ENCODE data around the gene ST7. TPM values are rescaled to one million over a fixed set of nuclear protein-coding genes. Genes with fewer than 3 reads are reported as not detected.

Gene ST7
- total and polyA plus RNA-seq, 2 donors (not counting 3 experiments of a cell fraction or from before 2014, with no cell fraction given), result 18.6 to 24.9 TPM

DNA sequence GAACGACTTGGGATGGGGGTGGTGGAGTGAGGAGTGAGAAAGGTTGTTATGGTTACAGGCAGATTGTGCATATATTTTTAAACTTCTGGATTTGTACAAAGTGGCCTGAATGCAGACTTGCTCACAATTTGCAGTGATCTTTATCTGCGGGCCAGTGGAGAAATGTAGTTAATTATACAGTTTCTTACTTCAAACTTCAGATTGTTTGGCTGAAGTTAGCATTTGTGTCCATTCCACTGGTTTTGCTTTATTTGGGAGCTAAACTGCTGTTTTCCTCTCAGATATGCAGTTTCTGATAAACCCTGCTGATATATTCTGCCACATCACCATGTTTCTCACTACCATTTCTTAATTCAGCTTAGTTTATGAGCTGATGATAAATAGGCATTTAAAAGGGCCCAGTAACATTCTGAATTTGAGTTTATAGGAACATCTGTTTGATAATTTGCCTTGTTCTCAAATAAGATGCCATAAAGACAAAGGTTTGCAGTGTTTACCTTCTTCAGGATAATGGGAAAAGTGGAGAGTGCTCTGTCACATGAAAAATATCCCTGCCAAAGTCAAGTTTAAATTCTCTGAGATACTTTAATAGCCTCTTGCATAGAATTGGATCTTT lies 170.1 kb downstream of the ST7 start:
- H3K27ac ChIP-seq (ENCODE audit: insufficient read depth, low read depth, low read length), result no peak overlapping the region
- TF ChIP-seq JUN (IDR thresholded peaks at IDR 0.05; ENCODE audit: borderline replicate concordance, insufficient read depth, insufficient read length, low read depth) (no peak), FOS (IDR thresholded peaks at IDR 0.05; ENCODE audit: borderline replicate concordance, insufficient read depth, low read length) (no peak), MYC (IDR thresholded peaks at IDR 0.05; ENCODE audit: low read depth, low read length) (no peak), GATA2 (IDR thresholded peaks at IDR 0.05; ENCODE audit: insufficient read depth, insufficient read length, low read depth, low read length) (no peak), EZH2 (IDR thresholded peaks at IDR 0.05; ENCODE audit: borderline replicate concordance, low read depth, low read length, severe bottlenecking) (no peak), POLR2AphosphoS5 (IDR thresholded peaks at IDR 0.05; ENCODE audit: insufficient read depth, low read depth, low read length) (no peak), POLR2A (IDR thresholded peaks at IDR 0.05; ENCODE audit: low read depth, low read length) (no peak)
- TF ChIP-seq, protein P1, sequence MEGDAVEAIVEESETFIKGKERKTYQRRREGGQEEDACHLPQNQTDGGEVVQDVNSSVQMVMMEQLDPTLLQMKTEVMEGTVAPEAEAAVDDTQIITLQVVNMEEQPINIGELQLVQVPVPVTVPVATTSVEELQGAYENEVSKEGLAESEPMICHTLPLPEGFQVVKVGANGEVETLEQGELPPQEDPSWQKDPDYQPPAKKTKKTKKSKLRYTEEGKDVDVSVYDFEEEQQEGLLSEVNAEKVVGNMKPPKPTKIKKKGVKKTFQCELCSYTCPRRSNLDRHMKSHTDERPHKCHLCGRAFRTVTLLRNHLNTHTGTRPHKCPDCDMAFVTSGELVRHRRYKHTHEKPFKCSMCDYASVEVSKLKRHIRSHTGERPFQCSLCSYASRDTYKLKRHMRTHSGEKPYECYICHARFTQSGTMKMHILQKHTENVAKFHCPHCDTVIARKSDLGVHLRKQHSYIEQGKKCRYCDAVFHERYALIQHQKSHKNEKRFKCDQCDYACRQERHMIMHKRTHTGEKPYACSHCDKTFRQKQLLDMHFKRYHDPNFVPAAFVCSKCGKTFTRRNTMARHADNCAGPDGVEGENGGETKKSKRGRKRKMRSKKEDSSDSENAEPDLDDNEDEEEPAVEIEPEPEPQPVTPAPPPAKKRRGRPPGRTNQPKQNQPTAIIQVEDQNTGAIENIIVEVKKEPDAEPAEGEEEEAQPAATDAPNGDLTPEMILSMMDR (IDR thresholded peaks at IDR 0.05; ENCODE audit: extremely low read depth in 1 of 2, insufficient read depth in 1 of 2, low read depth in 1 of 2, low read length in 2 of 2), result no peak
- TF ChIP-seq, protein P2, sequence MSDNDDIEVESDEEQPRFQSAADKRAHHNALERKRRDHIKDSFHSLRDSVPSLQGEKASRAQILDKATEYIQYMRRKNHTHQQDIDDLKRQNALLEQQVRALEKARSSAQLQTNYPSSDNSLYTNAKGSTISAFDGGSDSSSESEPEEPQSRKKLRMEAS (IDR thresholded peaks at IDR 0.05; ENCODE audit: insufficient read depth, insufficient read length), result no peak
- no peak overlapping the region for H3K9ac ChIP-seq (replicated peaks; ENCODE audit: extremely low read depth, insufficient read depth, low read length)
- H3K9me3 ChIP-seq (replicated peaks; ENCODE audit: control insufficient read depth, insufficient read depth, low read length), result no peaks in the 10 kb centered on the region
- H3K36me3 ChIP-seq (ENCODE audit: control insufficient read depth in 2 of 2, extremely low read depth in 1 of 2, insufficient read depth in 2 of 2, low read length in 2 of 2), result no peaks in the 10 kb centered on the region
- no peak overlapping the region for H3K4me2 ChIP-seq (ENCODE audit: insufficient read depth, low read length)
- no peaks in the 10 kb centered on the region for H3K27me3 ChIP-seq (ENCODE audit: control insufficient read depth in 2 of 2, insufficient read depth in 2 of 2, low read length in 2 of 2)
- no peaks in the 10 kb centered on the region for H4K20me1 ChIP-seq (replicated peaks; ENCODE audit: control insufficient read depth, extremely low read depth, insufficient read depth, low read length)
- H3K9me1 ChIP-seq (replicated peaks; ENCODE audit: control insufficient read depth, extremely low read depth, insufficient read depth, low read length), result no peaks in the 10 kb centered on the region
- peaks cover 20% of the 10 kb centered on the region for H3K4me1 ChIP-seq (ENCODE audit: control insufficient read depth, extremely low read depth, insufficient read depth, low read length)
- BruUV-seq (replicated peaks), result no TSS peak
- DNase-seq (ENCODE audit: low read depth, low spot score) (no peak), FAIRE-seq (no peak)
- H3K79me2 ChIP-seq (ENCODE audit: control insufficient read depth, insufficient read depth, low read length), result no peaks in the 10 kb centered on the region
- ChIA-PET CTCF (interaction anchor here (1.1 to 13.4 kb wide), 4 partner anchors 11 to 193 kb away, joined by 4 to 700 read pairs (median 138); no protein-coding TSS in a partner anchor), POLR2A (no interaction called here)
- H3K4me3 ChIP-seq (replicated peaks in 1 of 3; ENCODE audit: insufficient read depth in 1 of 3, low read depth in 1 of 3, low read length in 3 of 3), result no peak overlapping the region
- intact Hi-C loops (cut with micrococcal nuclease), result no loop called here
- H2AFZ ChIP-seq (ENCODE audit: low read depth, low read length), result no peak overlapping the region
- dilution Hi-C loops (cut with MboI; ENCODE audit: extremely low pct_ligation_motif_present, low sequenced_read_pairs), result no loop called here

All from endothelial cell of umbilical vein (primary cell).